HFFc6 (cell line): ENCODE results near the gene ISCA1. TPM values are rescaled to one million over a fixed set of nuclear protein-coding genes. Genes with fewer than 3 reads are reported as not detected.

Experiments used
- DNase-seq: peaks from one replicate; pipeline ENCODE4 v3.0.0-alpha.2; 2018
- H3K27ac Mint-ChIP-seq: 2 replicates; pipeline ENCODE4 v1.8.0; 2020; ENCODE audit warnings: mild to moderate bottlenecking, mixed read lengths
- H3K27me3 Mint-ChIP-seq: 2 replicates; pipeline ENCODE4 v1.8.0; 2021; ENCODE audit warnings: mild to moderate bottlenecking, moderate library complexity, mixed read lengths; ENCODE audit not compliant: insufficient read depth
- H3K36me3 Mint-ChIP-seq: 2 replicates; pipeline ENCODE4 v1.8.0; 2021; ENCODE audit warnings: low read depth, mixed read lengths
- H3K4me1 Mint-ChIP-seq: 2 replicates; pipeline ENCODE4 v1.8.0; 2020; ENCODE audit warnings: low read depth, mixed read lengths
- H3K4me3 Mint-ChIP-seq: 2 replicates; pipeline ENCODE4 v1.8.0; 2020; ENCODE audit warnings: mild to moderate bottlenecking, moderate library complexity, mixed read lengths
- H3K9me3 Mint-ChIP-seq: 2 replicates; pipeline ENCODE4 v1.8.0; 2020; ENCODE audit warnings: mild to moderate bottlenecking, mixed read lengths
- CTCF ChIP-seq: fragments of 200-600 bp; sonication (generic); IDR thresholded peaks from 2 replicates; pipeline ENCODE4 v1.5.0; 2021; ENCODE audit warnings: antibody characterized with exemption, mild to moderate bottlenecking
- total RNA-seq, 6 experiments: library from RNA; stranded (reverse); fragmentation: NEBNext Ultra II Directional; extraction: Animal tissue kit (Norgen Biotek cat#: 25700); gene quantifications; 2 replicates in 1 of 6; 3 replicates in 5 of 6; pipeline ENCODE4 v1.2.3, GENCODE V29; 2021

The ISCA1 gene
- total RNA-seq, 6 experiments from 2014 or later: 20.2 to 29.5 (median 25.7) TPM

- no peak for TF ChIP-seq CTCF
- H3K36me3 Mint-ChIP-seq: peaks cover 48% of the 10 kb centered on the region
- no peak for DNase-seq
- H3K27ac Mint-ChIP-seq: peak overlapping the region; percentile 89; the same call in 1 of the 2 replicates
- H3K27me3 Mint-ChIP-seq: no peaks in the 10 kb centered on the region
- H3K4me1 Mint-ChIP-seq: peaks cover 54% of the 10 kb centered on the region
- no peaks in the 10 kb centered on the region for H3K9me3 Mint-ChIP-seq
- no peak overlapping the region for H3K4me3 Mint-ChIP-seq
Measured at GRCh38 chr9:86324901-86325300, 42.6 kb upstream of the ISCA1 start.

GRCh38 chr9:86324308-86324707 lies 42.0 kb upstream of the ISCA1 start:
- peak; percentile 60 for DNase-seq

GRCh38 chr9:86322973-86323644 lies 40.8 kb upstream of the ISCA1 start:
- Mint-ChIP-seq H3K4me3 (peak overlapping the region; percentile 62), H3K27me3 (no peaks in the 10 kb centered on the region), H3K4me1 (peaks cover 49% of the 10 kb centered on the region), H3K9me3 (no peaks in the 10 kb centered on the region), H3K27ac (peak overlapping the region; percentile 89), H3K36me3 (peaks cover 48% of the 10 kb centered on the region)
- DNase-seq: peak; percentile 78
- TF ChIP-seq CTCF: peak; percentile 17; the same call in 1 of the 2 replicates

More at GRCh38 chr9:86324308-86324707, 42.0 kb upstream of the ISCA1 start:
- H3K4me3 Mint-ChIP-seq: peak overlapping the region; percentile 62; the same call in 1 of the 2 replicates
- no peak for TF ChIP-seq CTCF
- H3K27me3 Mint-ChIP-seq: no peaks in the 10 kb centered on the region
- H3K27ac Mint-ChIP-seq: peak overlapping the region; percentile 89
- H3K9me3 Mint-ChIP-seq: no peaks in the 10 kb centered on the region
- H3K36me3 Mint-ChIP-seq: peaks cover 48% of the 10 kb centered on the region
- H3K4me1 Mint-ChIP-seq: peaks cover 49% of the 10 kb centered on the region

GRCh38 chr9:86321373-86321772 lies 39.0 kb upstream of the ISCA1 start:
- peak; percentile 94 for DNase-seq
- no peaks in the 10 kb centered on the region for H3K27me3 Mint-ChIP-seq
- no peak for TF ChIP-seq CTCF
- no peaks in the 10 kb centered on the region for H3K9me3 Mint-ChIP-seq
- H3K4me1 Mint-ChIP-seq: peaks cover 49% of the 10 kb centered on the region
- peak overlapping the region; percentile 74 for H3K4me3 Mint-ChIP-seq
- H3K27ac Mint-ChIP-seq: peak overlapping the region; percentile 93
- H3K36me3 Mint-ChIP-seq: peaks cover 40% of the 10 kb centered on the region

GRCh38 chr9:86318187-86318586 lies 35.8 kb upstream of the ISCA1 start:
- no peaks in the 10 kb centered on the region for H3K9me3 Mint-ChIP-seq
- H3K4me3 Mint-ChIP-seq: no peak overlapping the region
- peaks cover 44% of the 10 kb centered on the region for H3K4me1 Mint-ChIP-seq
- no peaks in the 10 kb centered on the region for H3K27me3 Mint-ChIP-seq
- TF ChIP-seq CTCF: no peak
- H3K36me3 Mint-ChIP-seq: peaks cover 50% of the 10 kb centered on the region
- H3K27ac Mint-ChIP-seq: no peak overlapping the region
- DNase-seq: no peak
